Measurements from ENCODE around the gene RABGGTB.
"Not testable (repeated sequence)": the region's sequence is repeated elsewhere in the genome, so short reads cannot be mapped to it uniquely, and the experiment has no call there.

RABGGTB gene

GRCh38 chr1:75797273-75797588 is 11.2 kb downstream of the RABGGTB start:
- no peak overlapping the region for H3K27ac ChIP-seq
- no peak for TF ChIP-seq CTCF (conservative IDR thresholded peaks at IDR 0.05)
- TF ChIP-seq ZFX (IDR thresholded peaks at IDR 0.05) = no peak

- no peak for TF ChIP-seq ZFX (IDR thresholded peaks at IDR 0.05)
- TF ChIP-seq CTCF (conservative IDR thresholded peaks at IDR 0.05) = no peak
- H3K27ac ChIP-seq = no peak overlapping the region
Measured at GRCh38 chr1:75797606-75798216, 11.7 kb downstream of the RABGGTB start.

GRCh38 chr1:75801480-75801879 is 15.4 kb downstream of the RABGGTB start:
- H3K27ac ChIP-seq = not testable (repeated sequence)

- no peak for TF ChIP-seq CTCF (conservative IDR thresholded peaks at IDR 0.05)
- no peak for TF ChIP-seq ZFX (IDR thresholded peaks at IDR 0.05)
- H3K27ac ChIP-seq = no peak overlapping the region
Measured at GRCh38 chr1:75808921-75809320, 22.9 kb downstream of the RABGGTB start.

GRCh38 chr1:75810113-75810512 is 24.1 kb downstream of the RABGGTB start:
- not testable (repeated sequence) for H3K27ac ChIP-seq

- TF ChIP-seq ZFX (IDR thresholded peaks at IDR 0.05) = no peak
- no peak for TF ChIP-seq CTCF (conservative IDR thresholded peaks at IDR 0.05)
- H3K27ac ChIP-seq = peak overlapping the region; percentile 44
Measured at GRCh38 chr1:75811211-75811981, 25.3 kb downstream of the RABGGTB start.

- H3K27ac ChIP-seq = peak overlapping the region; percentile 76
- no peak for TF ChIP-seq CTCF (conservative IDR thresholded peaks at IDR 0.05)
- no peak for TF ChIP-seq ZFX (IDR thresholded peaks at IDR 0.05)
Measured at GRCh38 chr1:75812065-75812464, 26.0 kb downstream of the RABGGTB start.

- H3K27ac ChIP-seq = not testable (repeated sequence)
Measured at GRCh38 chr1:75823596-75823995, 37.5 kb downstream of the RABGGTB start.

- no peak for TF ChIP-seq ZFX (IDR thresholded peaks at IDR 0.05)
- no peak for TF ChIP-seq CTCF (conservative IDR thresholded peaks at IDR 0.05)
- no peak overlapping the region for H3K27ac ChIP-seq
Measured at GRCh38 chr1:75836528-75837100, 50.6 kb downstream of the RABGGTB start.
